Middle frontal gyrus (tissue), 1 donor: Measurements from ENCODE around the gene PRKAG2.

ENCODE experiments used
- DNase-seq: peaks from one replicate; pipeline ENCODE4 v3.0.0-alpha.2; 2015; ENCODE audit warnings: low spot score; ENCODE audit errors: extremely low spot score

The PRKAG2 gene

DNA sequence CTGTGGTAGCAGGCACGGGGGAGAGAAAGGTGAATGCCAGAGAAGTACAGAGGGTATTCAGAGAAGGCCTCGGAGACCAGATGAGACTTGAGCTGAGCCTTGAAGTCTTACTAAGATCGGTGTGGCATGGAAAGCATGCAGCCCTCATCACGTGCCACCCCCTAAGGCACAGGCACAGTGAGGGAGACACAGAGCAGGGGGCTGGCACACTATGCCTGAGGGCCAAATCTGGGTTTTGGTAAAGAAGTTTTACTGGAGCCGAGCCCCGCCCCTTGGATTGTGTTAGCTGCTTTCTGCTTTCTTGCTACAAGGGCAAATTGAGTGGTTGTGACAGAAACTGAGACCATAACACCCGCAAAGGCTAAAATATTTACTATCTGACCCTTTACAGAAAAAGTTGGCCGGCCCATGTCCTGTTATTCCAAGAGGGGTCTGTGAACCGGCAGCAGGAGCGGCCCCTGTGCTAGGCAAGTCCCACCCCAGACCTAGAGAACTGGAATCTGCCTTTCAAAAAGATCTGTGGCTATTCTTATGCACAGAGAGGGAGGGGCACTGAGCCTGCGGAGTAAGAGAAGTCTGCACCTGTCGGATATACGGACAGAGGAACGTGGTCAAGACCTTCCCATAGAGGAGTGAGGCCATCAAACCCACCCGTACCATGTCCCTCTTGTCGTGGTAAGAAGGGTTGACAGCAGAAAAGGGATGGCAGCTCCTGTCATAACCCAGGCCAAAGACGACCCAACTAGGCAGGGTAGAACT, 247.9 kb downstream of the PRKAG2 start:
- no peak for DNase-seq

DNA sequence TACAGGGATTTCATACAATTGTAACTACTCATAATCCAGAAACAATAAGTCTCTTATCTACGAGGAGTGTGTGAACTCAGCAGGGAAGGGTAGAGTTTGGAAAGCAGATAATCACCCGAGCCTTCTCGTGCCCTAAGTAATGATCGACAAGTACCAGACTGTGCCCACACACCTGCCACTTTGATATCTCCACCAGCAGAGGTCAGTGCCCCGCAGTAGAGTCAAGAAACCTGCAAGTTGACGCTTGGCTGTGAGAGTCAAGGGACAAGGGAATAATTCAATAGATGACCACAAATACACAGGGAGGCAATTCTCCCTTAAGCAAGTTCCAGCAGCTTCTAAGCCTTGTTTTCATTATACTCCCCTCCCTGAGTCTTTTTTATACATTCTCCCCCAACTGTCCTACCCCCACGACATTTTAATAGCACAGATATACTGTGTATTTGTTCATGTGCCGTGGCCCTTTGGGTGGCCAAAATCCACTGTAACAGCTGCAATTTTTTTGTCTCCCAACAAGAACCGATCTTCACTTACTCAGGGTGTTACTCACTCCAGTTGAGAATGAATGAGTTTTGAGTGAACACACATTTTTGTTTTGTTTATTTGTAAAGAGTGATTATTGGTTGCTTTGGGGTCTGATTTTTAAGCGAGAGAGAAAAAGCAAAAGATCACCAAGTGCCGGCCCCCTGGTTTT, 250.3 kb downstream of the PRKAG2 start:
- DNase-seq = no peak

DNA sequence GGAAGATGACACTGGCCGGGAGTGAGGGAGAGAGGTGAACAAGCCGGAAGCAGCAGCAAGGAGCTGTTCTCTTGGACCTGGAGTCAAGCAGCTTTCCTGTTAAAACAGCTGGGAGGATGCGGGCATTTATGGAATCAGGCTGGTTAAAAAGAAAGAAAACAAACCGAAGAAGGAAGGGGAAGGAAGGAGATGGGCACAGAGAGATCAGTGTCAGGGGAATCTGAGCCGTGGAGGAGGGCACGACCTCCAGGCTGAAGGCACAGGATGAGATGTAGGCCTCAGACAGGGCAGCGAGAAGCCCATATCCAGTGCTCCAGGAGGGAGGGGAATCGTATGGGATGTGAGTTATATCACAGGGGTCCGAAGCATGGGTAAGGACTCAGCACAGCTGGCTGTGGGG, 251.3 kb downstream of the PRKAG2 start:
- no peak for DNase-seq

DNA sequence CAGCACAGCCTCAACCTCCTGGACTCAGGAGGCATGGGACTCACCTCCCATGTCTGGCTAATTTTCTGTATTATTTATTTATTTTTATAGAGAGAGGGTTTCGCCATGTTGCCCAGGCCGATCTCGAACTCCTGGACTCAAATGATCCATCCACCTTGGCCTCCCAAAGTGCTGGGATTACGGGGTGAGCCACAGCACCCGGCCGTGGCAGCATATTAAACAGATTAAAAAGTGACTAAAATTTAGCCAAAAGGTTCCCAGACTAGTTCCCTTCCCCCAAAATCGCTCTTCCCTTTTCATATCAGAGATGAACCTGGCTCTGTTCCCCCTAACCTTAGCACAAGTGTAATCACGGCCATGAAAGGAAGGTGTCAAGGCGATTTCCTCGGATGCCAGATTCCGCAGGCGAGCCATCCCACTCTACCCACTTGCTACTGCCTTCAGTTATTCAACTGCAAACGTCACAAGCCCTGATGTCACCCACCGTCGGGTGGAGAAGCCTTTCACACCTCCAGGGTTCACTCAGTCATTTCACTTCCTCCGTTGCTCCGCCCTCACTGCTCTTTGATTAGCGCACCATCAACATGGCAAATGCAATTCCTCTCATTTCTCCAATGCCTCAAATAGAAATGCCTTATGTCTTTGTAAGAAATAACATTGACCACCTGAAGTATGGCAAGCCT, 252.5 kb downstream of the PRKAG2 start:
- no peak for DNase-seq

DNA sequence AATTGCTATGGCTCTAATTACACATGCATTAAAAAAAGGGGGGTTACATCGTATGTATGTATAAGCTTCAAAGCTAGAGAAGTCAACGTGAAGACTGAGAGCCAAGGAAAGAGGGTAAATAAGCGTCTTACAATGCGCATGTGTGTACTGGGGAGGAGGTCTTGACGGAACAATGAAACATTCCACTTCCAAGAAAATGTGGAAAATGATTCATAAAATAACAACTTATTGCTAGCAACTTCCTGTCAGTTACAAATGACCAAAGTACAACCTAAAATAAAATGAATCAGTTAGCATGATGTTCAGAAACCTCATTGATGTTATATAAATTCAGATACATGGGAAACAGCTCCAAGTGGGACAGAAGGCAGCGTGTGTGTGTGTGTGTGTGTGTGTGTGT, 253.1 kb downstream of the PRKAG2 start:
- no peak for DNase-seq

DNA sequence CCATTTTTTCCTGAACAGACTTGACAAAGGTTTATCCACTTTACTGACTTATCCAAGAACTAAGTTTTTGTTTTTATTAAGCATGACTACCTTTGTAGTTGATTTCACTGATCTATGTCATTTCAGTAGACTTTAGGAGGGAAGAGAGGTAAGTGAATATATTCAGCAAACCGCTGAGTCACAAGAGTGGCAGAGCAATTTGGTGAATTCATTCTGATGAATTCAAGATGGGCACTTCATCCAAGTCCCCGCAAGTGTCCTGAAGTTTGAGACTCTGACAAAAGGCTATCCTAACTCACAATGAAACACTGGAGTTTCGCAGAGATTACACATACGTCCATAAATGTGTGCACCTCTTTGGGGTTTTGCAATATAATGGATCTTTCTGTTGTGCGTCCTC, 255.0 kb downstream of the PRKAG2 start:
- no peak for DNase-seq

DNA sequence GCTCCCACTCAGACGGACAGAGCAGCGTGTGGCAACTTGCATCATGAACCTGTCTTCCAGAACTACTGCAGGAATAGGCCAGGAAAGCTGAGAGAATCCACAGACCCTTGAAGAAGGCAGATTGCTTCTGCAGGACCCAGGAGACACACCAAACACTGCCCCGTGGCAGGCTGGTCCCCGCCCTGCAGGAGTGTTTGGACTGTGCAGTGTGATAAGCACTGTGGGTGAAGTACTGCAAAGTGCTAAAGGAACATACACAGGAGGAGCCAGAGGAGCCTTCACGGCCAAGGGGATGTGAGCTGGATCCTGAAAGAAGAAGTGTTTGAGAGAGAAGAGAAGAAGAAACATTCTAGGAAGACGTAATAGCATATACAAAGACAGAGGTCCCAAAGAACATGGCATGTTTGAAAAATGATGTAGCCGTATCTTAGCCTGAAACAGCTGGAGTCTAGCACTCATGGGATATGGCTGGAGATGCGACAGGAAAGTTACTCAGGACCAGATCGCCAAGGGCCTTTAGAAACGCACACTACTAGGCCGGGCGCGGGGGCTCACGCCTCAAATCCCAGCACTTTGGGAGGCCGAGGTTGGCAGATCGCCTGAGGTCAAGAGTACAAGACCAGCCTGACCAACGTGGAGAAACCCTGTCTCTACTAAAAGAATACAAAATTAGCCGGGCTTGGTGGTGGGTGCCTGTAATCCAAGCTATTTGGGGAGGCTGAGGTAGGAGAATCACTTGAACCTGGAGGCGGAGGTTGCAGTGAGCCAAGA, 260.3 kb downstream of the PRKAG2 start:
- no peak for DNase-seq

DNA sequence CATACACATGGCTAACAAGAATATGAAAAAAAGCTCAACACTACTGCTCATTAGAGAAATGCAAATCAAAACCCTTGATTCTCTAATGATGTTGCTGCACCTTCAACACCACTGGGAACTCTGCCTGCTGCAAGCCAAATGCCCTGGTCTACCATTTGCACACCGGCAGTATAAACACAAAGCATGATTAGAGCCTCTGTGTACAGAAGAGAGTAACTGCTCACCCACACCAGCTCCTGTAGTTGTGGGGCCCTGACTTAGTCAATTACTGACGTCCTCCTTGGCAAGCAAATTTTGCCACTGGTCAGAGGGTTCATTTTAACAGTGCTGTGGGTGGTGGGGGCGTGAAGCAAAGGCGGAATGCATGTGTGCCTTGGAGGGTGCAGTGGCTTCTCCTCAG, 261.1 kb downstream of the PRKAG2 start:
- DNase-seq = no peak

DNA sequence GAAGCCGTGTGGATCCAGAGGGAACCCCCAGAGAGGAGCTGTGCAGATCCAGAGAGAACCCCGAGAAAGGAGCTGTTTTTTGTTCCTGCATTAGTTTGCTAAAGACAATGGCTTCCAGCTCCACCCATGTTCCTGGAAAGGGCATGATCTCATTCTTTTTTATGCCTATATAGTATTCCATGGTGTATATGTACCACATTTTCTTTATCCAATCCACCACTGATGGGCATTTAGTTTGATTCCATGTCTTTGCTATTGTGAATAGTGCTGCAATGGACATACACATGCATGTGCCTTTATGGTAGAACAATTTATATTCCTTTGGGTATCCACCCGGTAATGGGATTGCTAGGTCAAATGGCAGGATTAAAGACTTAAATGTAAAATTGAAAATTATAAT, 261.9 kb downstream of the PRKAG2 start:
- DNase-seq = no peak

DNA sequence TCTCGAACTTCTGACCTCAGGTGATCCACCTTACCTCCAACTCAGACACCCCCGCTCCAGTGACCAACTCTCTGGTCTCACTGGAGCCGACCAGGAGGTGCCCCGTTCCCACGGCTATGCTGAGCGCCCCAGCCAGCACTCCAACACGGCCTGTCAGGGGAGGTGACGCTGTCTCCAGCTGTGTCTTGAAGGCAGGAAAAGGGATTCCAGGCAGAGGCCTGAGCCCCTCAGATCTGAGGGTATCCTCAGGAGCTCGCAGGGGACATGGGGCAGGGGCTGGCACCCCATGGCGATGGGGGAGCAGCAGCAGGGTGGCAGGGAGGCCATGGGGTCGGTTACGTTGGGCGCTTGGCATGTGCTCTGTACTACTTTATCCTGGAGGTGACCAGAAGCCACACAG, 262.9 kb downstream of the PRKAG2 start:
- DNase-seq = no peak

DNA sequence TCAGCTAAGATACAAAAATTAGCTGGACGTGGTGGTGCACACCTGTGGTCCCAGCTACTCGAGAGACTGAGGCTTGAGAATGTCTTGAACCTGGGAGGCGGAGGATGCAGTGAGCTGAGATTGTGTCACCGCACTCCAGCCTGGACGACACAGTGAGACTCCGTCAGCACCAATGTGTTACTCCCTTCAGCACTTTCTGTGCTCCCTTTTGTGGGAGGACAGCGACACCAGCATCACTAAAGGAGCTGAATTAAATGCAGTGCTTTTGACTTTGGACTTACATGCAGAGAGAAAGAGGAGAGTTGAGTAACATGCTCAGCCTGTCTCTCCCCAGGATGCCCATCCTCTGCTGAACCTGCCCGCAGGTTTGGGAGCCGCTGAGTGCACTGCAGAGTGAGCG, 265.0 kb downstream of the PRKAG2 start:
- DNase-seq = no peak

DNA sequence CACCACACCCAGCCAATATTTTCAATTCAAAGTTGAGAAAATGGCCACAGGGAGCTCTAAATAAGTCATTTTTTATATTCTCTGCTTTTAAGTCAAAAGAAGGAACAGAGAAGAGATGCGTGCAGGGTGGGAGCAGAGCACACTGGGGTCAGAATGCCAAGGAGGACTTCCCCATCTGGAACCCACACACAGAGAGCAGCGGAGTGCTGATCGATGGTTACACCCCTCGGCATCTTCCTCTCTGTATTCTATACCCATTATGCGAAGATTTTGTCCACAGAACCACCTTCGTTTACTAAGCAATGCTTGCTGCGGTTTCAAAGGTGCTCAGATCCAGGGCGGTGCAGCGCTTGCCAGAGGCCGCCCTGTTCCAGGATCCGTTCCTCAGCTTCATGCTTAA, 265.9 kb downstream of the PRKAG2 start:
- no peak for DNase-seq

DNA sequence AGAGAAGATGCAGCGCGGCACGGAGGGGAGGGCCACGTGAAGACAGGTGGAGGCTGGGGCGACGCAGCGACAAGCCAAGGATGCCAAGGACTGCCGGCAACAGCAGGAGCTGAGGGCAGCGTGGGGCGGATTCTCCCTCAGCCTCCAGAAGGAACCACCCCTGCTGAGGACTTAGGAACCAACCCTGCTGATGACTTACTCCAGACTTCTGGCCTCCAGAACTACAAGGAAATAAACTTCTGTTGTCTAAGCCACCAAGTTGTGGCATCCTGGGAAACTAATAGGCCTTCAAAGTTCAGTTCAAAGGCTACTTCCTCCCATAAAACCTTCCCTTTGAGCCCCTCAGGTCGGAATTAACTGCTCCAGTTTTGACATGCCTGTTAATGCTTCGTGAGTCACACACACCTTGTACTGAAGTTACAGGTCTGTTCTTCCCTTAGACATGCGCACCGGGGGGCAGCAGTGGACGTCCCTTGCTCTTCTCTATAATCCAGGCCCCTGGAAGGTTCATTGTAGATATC, 268.8 kb downstream of the PRKAG2 start:
- DNase-seq = no peak

DNA sequence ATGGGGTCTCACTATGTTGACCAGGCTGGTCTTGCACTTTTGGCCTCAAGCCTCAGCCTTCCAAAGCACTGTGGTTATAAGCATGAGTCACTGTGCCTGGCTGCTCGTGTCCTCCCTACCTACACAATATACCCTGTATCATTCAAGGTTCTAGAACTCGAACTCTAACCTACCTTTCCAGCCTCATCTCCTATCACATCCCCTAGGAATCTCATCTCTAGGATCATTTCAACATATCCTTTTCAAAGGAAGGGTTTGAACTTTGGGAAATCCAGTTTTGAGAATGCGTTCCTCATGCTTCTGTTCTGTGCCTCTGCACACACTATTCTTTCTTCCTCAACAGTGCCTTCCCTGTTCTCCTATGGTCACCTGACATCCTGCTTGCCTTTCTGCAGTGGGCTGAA, 269.4 kb downstream of the PRKAG2 start:
- no peak for DNase-seq

DNA sequence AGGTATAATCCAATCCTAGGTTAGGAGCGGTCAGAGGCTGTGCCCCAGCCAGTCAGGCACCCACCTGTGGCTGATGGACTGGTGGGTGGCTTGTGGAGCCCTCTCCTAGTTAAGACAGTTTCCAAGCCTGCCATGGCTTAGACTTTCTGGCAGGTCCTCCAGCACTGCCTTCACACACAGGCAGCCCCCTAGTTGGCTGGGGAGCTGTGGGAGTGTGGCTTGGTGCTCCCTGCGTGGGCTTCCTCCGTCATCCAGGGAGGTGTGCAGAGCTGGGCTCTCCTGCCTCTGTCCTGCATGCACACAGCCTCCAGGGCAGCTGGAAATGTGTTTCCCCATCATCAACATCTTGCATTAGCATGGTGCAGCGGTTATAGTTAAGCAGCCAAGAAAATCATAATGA, 273.0 kb downstream of the PRKAG2 start:
- no peak for DNase-seq

DNA sequence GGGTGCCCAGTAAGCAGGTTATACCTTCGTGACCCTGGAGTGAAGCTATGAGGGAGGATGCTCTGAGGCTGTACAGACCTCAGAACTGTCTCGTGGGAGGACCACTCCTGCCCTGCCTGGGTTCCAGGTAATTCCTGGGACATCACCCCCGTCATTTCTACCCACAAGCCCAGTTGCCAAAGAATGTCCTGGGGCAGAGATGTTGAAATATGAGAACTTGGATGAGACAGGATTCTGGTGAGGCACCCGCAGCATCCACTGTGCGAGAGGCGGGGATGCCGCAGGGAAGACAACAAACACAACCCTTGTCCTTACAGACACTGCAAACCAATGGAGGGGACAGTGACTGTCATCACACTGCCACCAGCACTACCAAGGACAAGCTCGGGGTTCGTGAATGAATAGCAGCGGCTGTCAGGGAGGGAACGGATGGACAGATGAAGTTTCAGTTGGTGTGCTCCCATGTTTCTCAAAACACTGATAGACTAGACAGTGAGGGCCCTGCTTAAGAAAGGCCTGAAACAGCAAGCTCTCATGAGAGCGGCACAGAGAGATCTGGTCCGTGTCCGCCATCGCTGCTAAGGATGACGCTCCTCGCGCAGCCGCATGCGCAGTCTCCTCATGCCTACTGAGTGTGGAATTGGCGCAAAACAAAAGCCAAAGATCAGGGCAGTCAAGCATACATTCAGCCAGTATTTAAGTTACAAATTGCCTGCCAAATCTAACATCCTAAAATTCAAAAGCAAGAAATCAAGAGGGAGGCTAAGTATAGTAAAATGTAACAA, 275.2 kb downstream of the PRKAG2 start:
- no peak for DNase-seq

DNA sequence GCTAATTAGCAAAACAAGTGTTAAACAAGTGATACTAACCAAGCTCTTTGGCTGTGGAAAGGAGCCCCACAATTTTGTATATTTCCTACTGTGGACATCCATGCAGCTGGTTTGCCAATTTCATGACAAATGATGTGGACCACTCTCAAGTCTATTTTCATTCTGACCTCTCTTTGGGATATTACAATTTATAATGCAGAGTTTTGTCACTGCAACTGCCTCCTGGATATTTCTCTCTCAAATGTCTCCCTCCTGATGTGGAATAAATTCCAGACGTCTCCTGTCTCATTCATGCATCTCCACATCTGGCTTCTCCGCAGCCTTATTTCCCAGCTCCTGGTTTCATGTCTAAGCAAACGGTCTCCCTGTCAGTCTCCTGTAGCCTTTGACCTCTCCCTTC, 276.6 kb downstream of the PRKAG2 start:
- no peak for DNase-seq

DNA sequence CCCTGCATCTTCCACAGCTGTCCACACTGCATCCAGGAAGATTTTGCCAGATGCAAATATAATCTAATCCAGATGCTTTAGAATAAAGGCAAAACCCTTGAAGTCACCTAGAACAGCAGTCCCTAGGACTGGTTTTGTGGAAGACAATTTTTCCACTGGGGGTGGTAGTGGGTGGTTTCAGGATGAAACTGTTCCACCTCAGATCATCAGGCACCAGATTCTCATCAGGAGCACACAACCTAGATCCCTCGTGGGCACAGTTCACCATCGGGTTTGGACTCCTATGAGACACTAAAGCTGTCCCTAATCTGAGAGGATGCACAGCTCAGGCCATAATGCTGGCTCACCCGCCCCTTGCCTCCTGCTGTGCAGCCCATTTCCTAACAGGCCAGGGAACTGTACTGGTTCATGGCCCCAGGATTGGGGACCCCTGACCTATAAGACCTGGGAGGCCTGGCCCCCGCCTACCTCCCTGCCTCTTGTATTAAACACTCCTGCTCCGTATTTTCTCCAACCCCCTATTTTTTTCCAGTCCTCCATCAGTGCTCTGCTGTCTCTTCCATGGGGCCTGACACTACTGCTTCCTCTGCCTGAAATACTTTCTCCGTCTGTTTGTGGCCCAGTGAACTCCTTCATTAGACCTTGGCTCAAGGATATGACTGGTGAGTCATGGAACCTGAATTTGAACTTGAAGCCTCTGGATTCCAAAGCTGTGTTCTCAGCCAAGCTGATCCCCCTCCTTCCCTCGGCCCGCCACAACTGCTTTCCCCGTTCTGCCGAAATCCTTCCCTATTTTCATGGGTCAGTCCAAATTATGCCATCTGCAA, 277.3 kb downstream of the PRKAG2 start:
- no peak for DNase-seq

DNA sequence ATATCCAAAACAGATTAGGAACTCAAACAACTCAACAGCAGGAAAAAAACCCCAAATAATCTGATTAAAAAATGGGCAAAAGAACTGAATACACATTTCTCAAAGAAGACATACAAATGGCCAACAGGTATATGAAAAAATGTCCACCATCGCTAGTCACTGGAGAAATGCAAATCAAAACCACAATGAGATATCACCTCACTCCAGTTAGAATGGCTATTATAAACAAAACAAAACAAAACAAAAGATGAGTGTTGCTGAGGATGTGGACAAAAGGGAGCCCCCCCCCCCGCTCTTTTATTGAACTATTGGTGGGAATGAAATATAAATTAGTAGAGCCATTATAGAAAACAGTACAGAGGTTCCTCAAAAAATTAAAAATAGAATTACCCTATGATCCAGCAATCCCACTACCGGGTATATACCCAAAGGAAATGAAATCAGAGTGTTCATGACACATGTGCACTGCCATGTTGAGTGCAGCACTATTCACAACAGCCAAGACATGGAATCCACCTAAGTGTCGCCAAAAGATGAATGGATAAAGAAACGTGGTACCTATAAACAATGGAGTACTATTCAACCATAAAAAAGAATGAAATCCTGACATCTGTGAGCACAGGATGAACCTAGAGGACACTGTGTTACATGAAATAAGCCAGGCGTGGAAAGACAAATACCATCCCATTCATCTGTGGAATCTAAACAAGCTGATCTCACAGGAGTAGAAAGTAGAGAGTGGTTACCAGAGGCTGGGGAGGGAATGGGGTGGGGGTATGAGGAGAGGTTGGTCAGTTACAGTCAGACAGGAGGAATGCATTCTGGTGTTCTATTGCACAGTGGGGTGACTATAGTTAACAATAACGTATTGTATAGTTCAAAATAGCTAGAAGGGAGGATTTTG, 279.1 kb downstream of the PRKAG2 start:
- DNase-seq = no peak
